HuH-7.5 (cell line): ENCODE measurements around the gene GATA2.

Experiments used
- DNase-seq: peaks from one replicate; pipeline ENCODE4 v3.0.0; 2011; ENCODE audit warnings: low spot score

The GATA2 gene

GRCh38 chr3:128455786-128456748 lies 36.9 kb downstream of the GATA2 start:
- DNase-seq = no peak

GRCh38 chr3:128455116-128455515 lies 37.9 kb downstream of the GATA2 start:
- no peak for DNase-seq

- no peak for DNase-seq
Measured at GRCh38 chr3:128454310-128454618, 38.7 kb downstream of the GATA2 start.

- no peak for DNase-seq
Measured at GRCh38 chr3:128453501-128454309, 39.3 kb downstream of the GATA2 start.

GRCh38 chr3:128452678-128453275 lies 40.2 kb downstream of the GATA2 start:
- no peak for DNase-seq

GRCh38 chr3:128452120-128452519 lies 40.9 kb downstream of the GATA2 start:
- DNase-seq = no peak

- DNase-seq = no peak
Measured at GRCh38 chr3:128449111-128449638, 43.8 kb downstream of the GATA2 start.

GRCh38 chr3:128448491-128448890 lies 44.5 kb downstream of the GATA2 start:
- no peak for DNase-seq

GRCh38 chr3:128447561-128448013 lies 45.4 kb downstream of the GATA2 start:
- no peak for DNase-seq

GRCh38 chr3:128446821-128447220 lies 46.2 kb downstream of the GATA2 start:
- DNase-seq = no peak

- DNase-seq = no peak
Measured at GRCh38 chr3:128445357-128445756, 47.6 kb downstream of the GATA2 start.

GRCh38 chr3:128443771-128444170 lies 49.2 kb downstream of the GATA2 start:
- DNase-seq = no peak

- no peak for DNase-seq
Measured at GRCh38 chr3:128442949-128443348, 50.1 kb downstream of the GATA2 start.

- no peak for DNase-seq
Measured at GRCh38 chr3:128442070-128442469, 50.9 kb downstream of the GATA2 start.

GRCh38 chr3:128439226-128439625 lies 53.8 kb downstream of the GATA2 start:
- no peak for DNase-seq

- DNase-seq = no peak
Measured at GRCh38 chr3:128438488-128439072, 54.4 kb downstream of the GATA2 start.

GRCh38 chr3:128436214-128436613 lies 56.8 kb downstream of the GATA2 start:
- DNase-seq = no peak

- no peak for DNase-seq
Measured at GRCh38 chr3:128435561-128435960, 57.4 kb downstream of the GATA2 start.

- no peak for DNase-seq
Measured at GRCh38 chr3:128435058-128435457, 57.9 kb downstream of the GATA2 start.

GRCh38 chr3:128434524-128434923 lies 58.5 kb downstream of the GATA2 start:
- DNase-seq = no peak

GRCh38 chr3:128433837-128434165 lies 59.2 kb downstream of the GATA2 start:
- no peak for DNase-seq
